ENCODE measurements around the gene CYSTM1.
A peak's percentile ranks its signal among the peaks of the same experiment; 100 is the strongest.

CYSTM1 gene

GRCh38 chr5:140242099-140242498, 67.1 kb downstream of the CYSTM1 start:
- no peak for DNase-seq (ENCODE audit: low read depth)
- H3K4me3 ChIP-seq (ENCODE audit: control insufficient read depth, low read depth, low read length): no peak overlapping the region
- no peak for TF ChIP-seq CTCF (IDR thresholded peaks at IDR 0.05; ENCODE audit: control insufficient read depth, insufficient read depth, low read depth, low read length, missing control alignments)

GRCh38 chr5:140242890-140243585, 68.0 kb downstream of the CYSTM1 start:
- no peak overlapping the region for H3K4me3 ChIP-seq (ENCODE audit: control insufficient read depth, low read depth, low read length)
- no peak for TF ChIP-seq CTCF (IDR thresholded peaks at IDR 0.05; ENCODE audit: control insufficient read depth, insufficient read depth, low read depth, low read length, missing control alignments)
- no peak for DNase-seq (ENCODE audit: low read depth)

GRCh38 chr5:140243706-140244250, 68.8 kb downstream of the CYSTM1 start:
- TF ChIP-seq CTCF (IDR thresholded peaks at IDR 0.05; ENCODE audit: control insufficient read depth, insufficient read depth, low read depth, low read length, missing control alignments): no peak
- no peak overlapping the region for H3K4me3 ChIP-seq (ENCODE audit: control insufficient read depth, low read depth, low read length)
- DNase-seq (ENCODE audit: low read depth): no peak

- peak; percentile 67 for DNase-seq (ENCODE audit: low read depth)
- TF ChIP-seq CTCF (IDR thresholded peaks at IDR 0.05; ENCODE audit: control insufficient read depth, insufficient read depth, low read depth, low read length, missing control alignments): peak; percentile 89
- no peak overlapping the region for H3K4me3 ChIP-seq (ENCODE audit: control insufficient read depth, low read depth, low read length)
Measured at GRCh38 chr5:140244525-140245025, 69.6 kb downstream of the CYSTM1 start.

- H3K4me3 ChIP-seq (ENCODE audit: control insufficient read depth, low read depth, low read length): no peak overlapping the region
- DNase-seq (ENCODE audit: low read depth): no peak
- TF ChIP-seq CTCF (IDR thresholded peaks at IDR 0.05; ENCODE audit: control insufficient read depth, insufficient read depth, low read depth, low read length, missing control alignments): no peak
Measured at GRCh38 chr5:140245341-140245740, 70.4 kb downstream of the CYSTM1 start.

GRCh38 chr5:140245926-140246325, 70.9 kb downstream of the CYSTM1 start:
- TF ChIP-seq CTCF (IDR thresholded peaks at IDR 0.05; ENCODE audit: control insufficient read depth, insufficient read depth, low read depth, low read length, missing control alignments): no peak
- no peak overlapping the region for H3K4me3 ChIP-seq (ENCODE audit: control insufficient read depth, low read depth, low read length)
- DNase-seq (ENCODE audit: low read depth): no peak
